SK-N-SH (cell line): ENCODE results near the gene DCDC2. TPM values are rescaled to one million over a fixed set of nuclear protein-coding genes. Genes with fewer than 3 reads are reported as not detected.
"Not testable (repeated sequence)": the region's sequence is repeated elsewhere in the genome, so short reads cannot be mapped to it uniquely, and the experiment has no call there.

ENCODE experiments used
- CTCF ChIA-PET: fragments of 300-600, 350-600 bp; formaldehyde crosslinking; extraction: SDS; loops from one replicate; lab custom pipeline; 2021; lab: Yijun Ruan, JAX
- POLR2A ChIA-PET: fragments of 350-600 bp; sonication (Branson Sonifier 250); formaldehyde crosslinking; extraction: SDS; loops from one replicate; lab custom pipeline; 2020; ENCODE audit warnings: antibody characterized with exemption, inconsistent platforms; lab: Yijun Ruan, JAX
- DNase-seq: peaks from one replicate; pipeline ENCODE4 v3.0.0; 2012
- H2AFZ ChIP-seq: fragments of 200-600 bp; sonication (generic); 2 replicates; pipeline ENCODE4 v1.8.1; 2016; ENCODE audit warnings: antibody characterized with exemption, mild to moderate bottlenecking, low read depth
- H3F3A ChIP-seq: fragments of 200-600 bp; sonication (generic); replicated peaks from 2 replicates; pipeline ENCODE3; 2016; ENCODE audit warnings: antibody characterized with exemption, mild to moderate bottlenecking; ENCODE audit not compliant: insufficient read depth
- H3K27ac ChIP-seq, 2 experiments: fragments of 200-500 bp in 1 of 2; fragments of 200-600 bp in 1 of 2; sonication (Bioruptor generic) in 1 of 2; sonication (generic), shearing (Covaris generic) in 1 of 2; 2 replicates each; pipeline versions ENCODE4 v1.5.1 to v1.6.1; 2014 to 2016; ENCODE audit warnings: low read depth in 2 of 2, inconsistent platforms in 1 of 2, low read length in 1 of 2, mild to moderate bottlenecking in 1 of 2, mixed read lengths in 1 of 2
- H3K27me3 ChIP-seq: fragments of 200-600 bp; sonication (generic), shearing (Covaris generic); 2 replicates; pipeline ENCODE4 v1.6.1; 2016; ENCODE audit warnings: mixed run types; ENCODE audit not compliant: insufficient read depth
- H3K36me3 ChIP-seq, 2 experiments: fragments of 200-500 bp in 1 of 2; fragments of 200-600 bp in 1 of 2; sonication (Bioruptor generic) in 1 of 2; sonication (generic) in 1 of 2; replicated peaks in 1 of 2; 2 replicates each; pipeline versions ENCODE3 to v1.5.1; 2014 to 2016; ENCODE audit warnings: low read length in 1 of 2, mild to moderate bottlenecking in 1 of 2; ENCODE audit not compliant: insufficient read depth in 2 of 2, control insufficient read depth in 1 of 2
- H3K4me1 ChIP-seq, 2 experiments: fragments of 200-500 bp in 1 of 2; fragments of 200-600 bp in 1 of 2; sonication (Bioruptor generic) in 1 of 2; sonication (generic), shearing (Covaris generic) in 1 of 2; 2 replicates each; pipeline versions ENCODE4 v1.5.1 to v1.6.1; 2014 to 2016; ENCODE audit warnings: low read depth in 1 of 2, low read length in 1 of 2, mixed run types in 1 of 2; ENCODE audit not compliant: insufficient read depth in 2 of 2, control insufficient read depth in 1 of 2
- H3K4me2 ChIP-seq: fragments of 200-600 bp; sonication (generic), shearing (Covaris generic); 2 replicates; pipeline ENCODE4 v1.6.1; 2017; ENCODE audit warnings: mixed run types
- H3K4me3 ChIP-seq, 2 experiments: fragments of 200-500 bp in 1 of 2; fragments of 200-600 bp in 1 of 2; sonication (Bioruptor generic) in 1 of 2; sonication (generic), shearing (Covaris generic) in 1 of 2; 2 replicates each; pipeline versions ENCODE4 v1.5.1 to v1.8.1; 2014 to 2016; ENCODE audit warnings: low read depth in 2 of 2, inconsistent platforms in 1 of 2, low read length in 1 of 2, mild to moderate bottlenecking in 1 of 2, mixed read lengths in 1 of 2, moderate library complexity in 1 of 2
- H3K79me2 ChIP-seq: fragments of 200-600 bp; sonication (generic); 2 replicates; pipeline ENCODE4 v1.8.1; 2017; ENCODE audit warnings: mild to moderate bottlenecking; ENCODE audit not compliant: insufficient read depth
- H3K9ac ChIP-seq: fragments of 200-600 bp; sonication (generic); 2 replicates; pipeline ENCODE4 v1.6.1; 2017; ENCODE audit warnings: mixed run types
- H3K9me2 ChIP-seq: fragments of 200-600 bp; sonication (generic); 2 replicates; pipeline ENCODE4 v1.6.1; 2017; ENCODE audit warnings: mixed run types
- H3K9me3 ChIP-seq: fragments of 200-600 bp; sonication (generic); 2 replicates; pipeline ENCODE4 v1.6.1; 2017; ENCODE audit warnings: mixed run types, mild to moderate bottlenecking, moderate library complexity
- H4K20me1 ChIP-seq: fragments of 200-600 bp; sonication (generic); 2 replicates; pipeline ENCODE4 v1.6.1; 2017; ENCODE audit warnings: mild to moderate bottlenecking, mixed run types; ENCODE audit not compliant: insufficient read depth
- ELF1 ChIP-seq: IDR thresholded peaks from 2 replicates; pipeline ENCODE4 v1.4.0; 2012
- EP300 ChIP-seq, 2 experiments: IDR thresholded peaks; 2 replicates each; pipeline versions ENCODE4 v1.4.0 to v1.6.1; 2012; ENCODE audit warnings: borderline replicate concordance in 1 of 2, low read depth in 1 of 2, low read length in 1 of 2
- EZH2phosphoT487 ChIP-seq: fragments of 200-600 bp; sonication (generic); IDR thresholded peaks from 2 replicates; pipeline ENCODE4 v1.6.1; 2017; ENCODE audit warnings: low read depth, mixed run types, mild to moderate bottlenecking, antibody characterized with exemption, moderate library complexity, borderline replicate concordance
- FOXJ3 ChIP-seq: sonication (generic); formaldehyde crosslinking; IDR thresholded peaks from 2 replicates; pipeline ENCODE4 v1.5.1; 2020; ENCODE audit warnings: mild to moderate bottlenecking, missing genetic modification reagents
- GABPA ChIP-seq: IDR thresholded peaks from 2 replicates; pipeline ENCODE4 v1.4.0; 2012; ENCODE audit warnings: low read depth, mild to moderate bottlenecking
- JUND ChIP-seq: IDR thresholded peaks from 2 replicates; pipeline ENCODE4 v1.4.0; 2012
- MEF2A ChIP-seq: IDR thresholded peaks from 2 replicates; pipeline ENCODE4 v1.4.0; 2012; ENCODE audit warnings: low read depth, borderline replicate concordance
- NFIC ChIP-seq: IDR thresholded peaks from 2 replicates; pipeline ENCODE4 v1.4.0; 2012; ENCODE audit warnings: borderline replicate concordance
- NRF1 ChIP-seq: IDR thresholded peaks from 2 replicates; pipeline ENCODE4 v1.6.1; 2012; ENCODE audit warnings: low read depth, mild to moderate bottlenecking, low read length
- POLR2AphosphoS5 ChIP-seq: IDR thresholded peaks from 2 replicates; pipeline ENCODE4 v1.6.1; 2012; ENCODE audit warnings: low read depth, low read length
- RAD21 ChIP-seq: IDR thresholded peaks from 2 replicates; pipeline ENCODE4 v1.6.1; 2012; ENCODE audit warnings: mild to moderate bottlenecking, low read length
- RCOR1 ChIP-seq: fragments of 150-350 bp; IDR thresholded peaks from 2 replicates; pipeline ENCODE4 v1.6.1; 2017; ENCODE audit warnings: antibody characterized with exemption, low read length
- RXRA ChIP-seq: IDR thresholded peaks from 2 replicates; pipeline ENCODE4 v1.4.0; 2012; ENCODE audit warnings: low read depth, mild to moderate bottlenecking, borderline replicate concordance
- SIN3A ChIP-seq: IDR thresholded peaks from 2 replicates; pipeline ENCODE4 v1.6.1; 2012; ENCODE audit warnings: low read depth, mild to moderate bottlenecking, low read length, moderate library complexity, borderline replicate concordance
- SMC3 ChIP-seq: IDR thresholded peaks from 2 replicates; pipeline ENCODE4 v1.6.1; 2012; ENCODE audit warnings: low read depth, low read length, improper control_type of control experiment
- TAF1 ChIP-seq: IDR thresholded peaks from 2 replicates; pipeline ENCODE4 v1.6.1; 2012; ENCODE audit warnings: low read depth, mild to moderate bottlenecking, low read length, moderate library complexity, borderline replicate concordance
- TCF12 ChIP-seq: IDR thresholded peaks from 2 replicates; pipeline ENCODE4 v1.4.0; 2012
- YY1 ChIP-seq: IDR thresholded peaks from 2 replicates; pipeline ENCODE4 v1.4.0; 2012; ENCODE audit warnings: low read depth, mild to moderate bottlenecking
- WGBS: methylation state at CpG from one replicate; pipeline ENCODE4 v1.1.6; 2017; ENCODE audit warnings: low lambda C conversion rate; 5-methylcytosine and 5-hydroxymethylcytosine counted together
- polyA plus RNA-seq, 3 experiments: library from polyadenylated mRNA; depleted of rRNA; stranded (reverse); fragments of >200 nt; gene quantifications; 2 replicates each; pipeline ENCODE4 v1.2.3, GENCODE V29; 2012
- TF ChIP-seq, protein P1 (sequence below): fragments of 150-350 bp; IDR thresholded peaks from 2 replicates; pipeline ENCODE4 v1.6.1; 2017; ENCODE audit warnings: antibody characterized with exemption, low read length, low read depth, borderline replicate concordance
- TF ChIP-seq, protein P2 (sequence below): IDR thresholded peaks from 2 replicates; pipeline ENCODE4 v1.4.0; 2012; ENCODE audit warnings: low read depth, borderline replicate concordance

Gene DCDC2
- polyA plus RNA-seq, 1 of the 3 experiments (the other 2 are of a cell fraction): not detected

DNA sequence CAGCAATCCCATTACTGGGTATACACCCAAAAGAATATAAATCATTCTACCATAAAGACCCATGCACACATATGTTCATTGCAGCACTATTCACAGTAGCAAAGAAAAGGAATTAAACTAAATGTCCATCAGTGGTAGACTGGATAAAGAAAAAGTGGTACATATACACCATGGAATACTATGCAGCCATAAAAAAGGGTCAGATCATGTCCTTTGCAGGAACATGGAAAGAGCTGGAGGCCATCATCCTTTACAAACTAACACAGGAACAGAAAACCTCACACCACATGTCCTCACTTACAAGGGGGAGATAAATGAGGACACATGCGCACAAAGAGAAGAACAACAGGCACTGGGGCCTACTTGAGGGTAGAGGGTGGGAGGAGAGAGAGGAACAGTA lies 60.9 kb downstream of the DCDC2 start:
- POLR2A ChIA-PET: no interaction called here
- CTCF ChIA-PET: interaction anchor here (1.1 to 3.4 kb wide), 2 partner anchors 14 to 284 kb away, joined by 3 to 22 read pairs; no protein-coding TSS in a partner anchor
- no peak overlapping the region for H3K9ac ChIP-seq
- no peaks in the 10 kb centered on the region for H3K27me3 ChIP-seq
- DNase-seq: no peak
- H2AFZ ChIP-seq: no peak overlapping the region
- no peak overlapping the region for H3K4me2 ChIP-seq
- H3K4me3 ChIP-seq: no peak overlapping the region
- H3K9me2 ChIP-seq: no peaks in the 10 kb centered on the region
- no peaks in the 10 kb centered on the region for H3F3A ChIP-seq
- 75% methylated on average over 1 of the region's 1 CpG for WGBS
- no peaks in the 10 kb centered on the region for H3K4me1 ChIP-seq
- TF ChIP-seq EZH2phosphoT487 (no peak), MEF2A (no peak), EP300 (IDR thresholded peaks at IDR 0.05; ENCODE audit: borderline replicate concordance in 1 of 2, low read depth in 1 of 2, low read length in 1 of 2) (no peak), YY1 (no peak), NFIC (no peak), GABPA (no peak), TCF12 (no peak), ELF1 (no peak), TAF1 (no peak), POLR2AphosphoS5 (no peak), RXRA (no peak), SIN3A (no peak), NRF1 (no peak), FOXJ3 (no peak), RAD21 (no peak), RCOR1 (no peak), JUND (no peak), SMC3 (no peak)
- TF ChIP-seq, protein P1, sequence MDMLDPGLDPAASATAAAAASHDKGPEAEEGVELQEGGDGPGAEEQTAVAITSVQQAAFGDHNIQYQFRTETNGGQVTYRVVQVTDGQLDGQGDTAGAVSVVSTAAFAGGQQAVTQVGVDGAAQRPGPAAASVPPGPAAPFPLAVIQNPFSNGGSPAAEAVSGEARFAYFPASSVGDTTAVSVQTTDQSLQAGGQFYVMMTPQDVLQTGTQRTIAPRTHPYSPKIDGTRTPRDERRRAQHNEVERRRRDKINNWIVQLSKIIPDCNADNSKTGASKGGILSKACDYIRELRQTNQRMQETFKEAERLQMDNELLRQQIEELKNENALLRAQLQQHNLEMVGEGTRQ: no peak
- TF ChIP-seq, protein P2, sequence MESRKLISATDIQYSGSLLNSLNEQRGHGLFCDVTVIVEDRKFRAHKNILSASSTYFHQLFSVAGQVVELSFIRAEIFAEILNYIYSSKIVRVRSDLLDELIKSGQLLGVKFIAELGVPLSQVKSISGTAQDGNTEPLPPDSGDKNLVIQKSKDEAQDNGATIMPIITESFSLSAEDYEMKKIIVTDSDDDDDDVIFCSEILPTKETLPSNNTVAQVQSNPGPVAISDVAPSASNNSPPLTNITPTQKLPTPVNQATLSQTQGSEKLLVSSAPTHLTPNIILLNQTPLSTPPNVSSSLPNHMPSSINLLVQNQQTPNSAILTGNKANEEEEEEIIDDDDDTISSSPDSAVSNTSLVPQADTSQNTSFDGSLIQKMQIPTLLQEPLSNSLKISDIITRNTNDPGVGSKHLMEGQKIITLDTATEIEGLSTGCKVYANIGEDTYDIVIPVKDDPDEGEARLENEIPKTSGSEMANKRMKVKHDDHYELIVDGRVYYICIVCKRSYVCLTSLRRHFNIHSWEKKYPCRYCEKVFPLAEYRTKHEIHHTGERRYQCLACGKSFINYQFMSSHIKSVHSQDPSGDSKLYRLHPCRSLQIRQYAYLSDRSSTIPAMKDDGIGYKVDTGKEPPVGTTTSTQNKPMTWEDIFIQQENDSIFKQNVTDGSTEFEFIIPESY: no peak
- TF ChIP-seq, all 33 proteins: peak for 0
- no peaks in the 10 kb centered on the region for H3K36me3 ChIP-seq
- H4K20me1 ChIP-seq: no peaks in the 10 kb centered on the region
- no peak overlapping the region for H3K27ac ChIP-seq
- H3K79me2 ChIP-seq: no peaks in the 10 kb centered on the region
- no peaks in the 10 kb centered on the region for H3K9me3 ChIP-seq

DNA sequence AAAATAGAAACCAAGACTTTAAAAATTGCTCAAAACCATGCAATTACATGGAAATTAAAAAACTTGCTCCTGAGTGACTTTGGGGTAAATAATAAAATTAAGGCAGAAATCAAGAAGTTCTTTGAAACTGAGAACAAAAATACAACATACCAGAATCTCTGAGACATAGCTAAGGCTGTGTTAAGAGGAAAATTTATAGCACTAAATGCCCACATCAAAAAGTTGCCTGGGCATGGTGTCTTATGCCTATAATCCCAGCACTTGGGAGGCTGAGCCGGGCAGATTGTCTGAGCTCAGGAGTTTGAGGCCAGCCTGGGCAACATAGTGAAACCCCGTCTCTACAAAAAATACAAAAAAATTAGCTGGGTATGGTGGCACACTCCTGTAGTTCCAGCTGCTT lies 64.0 kb downstream of the DCDC2 start:
- DNase-seq, H3K27me3 ChIP-seq, H3K9me2 ChIP-seq, H3F3A ChIP-seq, H3K4me3 ChIP-seq, H2AFZ ChIP-seq, H3K36me3 ChIP-seq, POLR2A ChIA-PET, H4K20me1 ChIP-seq, H3K9ac ChIP-seq, H3K9me3 ChIP-seq, H3K4me2 ChIP-seq, H3K4me1 ChIP-seq, H3K79me2 ChIP-seq, H3K27ac ChIP-seq: not testable (repeated sequence)
- 8% methylated on average over 2 of the region's 2 CpGs for WGBS
- CTCF ChIA-PET: interaction anchor here (3.4 kb wide), 1 partner anchor 11 kb away, joined by 22 read pairs; no protein-coding TSS in a partner anchor
